ENCODE results near the gene KRTAP10-2.
"Not testable (repeated sequence)": the region's sequence is repeated elsewhere in the genome, so short reads cannot be mapped to it uniquely, and the experiment has no call there.

The KRTAP10-2 gene

GRCh38 chr21:44582055-44582454 lies 30.8 kb upstream of the KRTAP10-2 start:
- no peak for DNase-seq

GRCh38 chr21:44581158-44581557 lies 29.9 kb upstream of the KRTAP10-2 start:
- no peak for DNase-seq

GRCh38 chr21:44580231-44580821 lies 29.0 kb upstream of the KRTAP10-2 start, which contains the start of gene KRTAP10-5:
Gene KRTAP10-5, minus strand, starts transcription at chr21:44580604. Its CDS starts 26 bp downstream, at chr21:44580578.
- not testable (repeated sequence) for DNase-seq

GRCh38 chr21:44579833-44580144 lies 28.5 kb upstream of the KRTAP10-2 start:
- DNase-seq = no peak

GRCh38 chr21:44579056-44579832 lies 27.9 kb upstream of the KRTAP10-2 start:
- DNase-seq = no peak

GRCh38 chr21:44578371-44579055 lies 27.2 kb upstream of the KRTAP10-2 start:
- no peak for DNase-seq

- DNase-seq = no peak
These were observed 24.7 kb upstream of the KRTAP10-2 start for GRCh38 chr21:44576025-44576420.

GRCh38 chr21:44575307-44576024 lies 24.2 kb upstream of the KRTAP10-2 start:
- no peak for DNase-seq

GRCh38 chr21:44574457-44575306 lies 23.4 kb upstream of the KRTAP10-2 start:
- DNase-seq = no peak

- DNase-seq = not testable (repeated sequence)
These were observed 22.5 kb upstream of the KRTAP10-2 start, which contains the start of gene KRTAP10-4 for GRCh38 chr21:44573630-44574456. Gene KRTAP10-4, plus strand, starts transcription at chr21:44573729. Its CDS starts 30 bp downstream, at chr21:44573759.

- DNase-seq = no peak
These were observed 21.8 kb upstream of the KRTAP10-2 start for GRCh38 chr21:44572959-44573583.

GRCh38 chr21:44571844-44572782 lies 20.8 kb upstream of the KRTAP10-2 start:
- DNase-seq = no peak

- DNase-seq = no peak
These were observed 20.0 kb upstream of the KRTAP10-2 start for GRCh38 chr21:44571296-44571695.

- no peak for DNase-seq
These were observed 18.7 kb upstream of the KRTAP10-2 start for GRCh38 chr21:44569861-44570517.

- no peak for DNase-seq
These were observed 17.6 kb upstream of the KRTAP10-2 start for GRCh38 chr21:44568667-44569556.

- no peak for DNase-seq
These were observed 17.0 kb upstream of the KRTAP10-2 start for GRCh38 chr21:44568261-44568660.

- no peak for DNase-seq
These were observed 16.3 kb upstream of the KRTAP10-2 start for GRCh38 chr21:44567481-44568171.
